ENCODE data around the gene IL16. TPM values are rescaled to one million over a fixed set of nuclear protein-coding genes. Genes with fewer than 3 reads are reported as not detected.

IL16 gene
- total RNA-seq, 1 donor from 2014 or later, result 2.6 TPM

GRCh38 chr15:81258455-81258854 is 61.8 kb downstream of the IL16 start:
- no peak for DNase-seq

DNA sequence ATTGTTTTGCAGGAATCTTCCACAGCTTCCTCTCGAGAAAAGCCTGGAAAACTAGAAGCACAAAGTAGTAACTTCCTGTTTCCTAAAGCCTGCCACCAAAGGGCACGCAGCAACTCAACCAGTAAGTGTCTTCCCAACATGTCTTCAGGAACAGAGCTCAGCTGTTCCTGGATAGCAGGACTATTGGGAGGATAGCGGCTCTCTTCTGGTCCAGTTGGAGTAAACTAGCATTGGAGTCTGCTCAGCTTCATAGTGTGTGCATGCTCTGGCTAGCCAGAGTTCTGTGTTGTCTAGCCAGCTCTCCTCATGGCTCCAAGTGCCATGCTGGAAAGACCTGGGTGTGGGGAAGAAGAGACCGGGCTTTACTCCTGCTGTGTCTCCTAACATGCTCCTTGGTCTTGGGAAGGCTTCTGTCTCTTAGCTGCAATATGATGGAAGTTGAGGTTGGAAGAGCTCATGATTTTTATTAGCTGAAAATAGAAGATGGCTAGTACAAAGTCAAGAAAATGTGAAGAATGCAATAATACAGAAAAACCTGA is 63.1 kb downstream of the IL16 start:
- no peak for DNase-seq

DNA sequence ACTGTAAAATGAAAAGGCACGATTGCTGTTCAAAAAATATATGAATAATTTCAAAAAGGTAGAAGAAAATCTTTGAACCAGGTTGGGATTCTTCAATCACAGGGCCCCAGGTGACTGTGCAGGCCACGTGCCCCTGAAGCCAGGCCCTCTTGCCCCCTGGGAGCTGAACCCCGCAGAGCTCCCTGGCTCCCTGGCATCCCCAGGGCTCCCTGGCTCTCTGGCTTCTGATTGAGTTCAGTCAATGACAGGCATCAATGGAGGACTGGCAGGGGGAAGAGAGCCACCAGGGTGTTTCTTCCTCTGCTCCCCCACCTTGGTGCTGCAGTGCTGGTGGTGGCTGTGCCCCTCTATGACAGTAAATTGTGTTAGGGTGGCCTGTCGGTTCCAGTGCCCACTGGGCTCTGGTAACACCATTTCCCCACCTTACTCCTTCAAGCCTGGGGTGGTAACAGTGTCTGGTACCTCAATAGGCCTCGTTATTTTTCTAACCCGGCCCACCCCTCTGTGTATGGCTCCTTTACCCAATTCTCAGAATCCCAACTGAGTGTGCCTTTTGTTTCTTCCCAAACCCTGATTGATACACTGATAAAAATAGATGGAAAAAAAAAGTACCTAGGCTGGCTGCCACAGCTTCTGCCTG is 64.6 kb downstream of the IL16 start:
- no peak for DNase-seq

DNA sequence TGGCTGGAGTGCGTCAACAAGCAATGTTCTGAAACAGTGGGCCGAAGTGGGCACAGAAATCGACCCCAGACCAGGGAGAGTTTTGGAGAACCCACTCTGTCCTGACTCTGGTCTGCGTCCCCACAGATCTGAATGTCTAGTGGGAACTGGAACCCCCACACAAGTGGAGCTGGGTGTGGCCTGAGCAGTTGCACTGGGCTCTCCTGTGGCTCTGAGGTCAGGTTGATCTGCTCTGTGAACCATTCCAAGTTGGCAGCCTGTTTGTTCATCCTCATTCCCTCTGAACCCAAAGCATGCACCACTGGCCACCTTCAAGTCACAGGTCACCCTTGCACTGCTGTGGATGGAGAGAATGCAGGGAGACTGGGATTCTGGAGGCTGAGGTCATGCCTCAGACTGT is 66.8 kb downstream of the IL16 start:
- DNase-seq, result no peak

GRCh38 chr15:81264072-81264857 is 67.6 kb downstream of the IL16 start:
- no peak for DNase-seq

DNA sequence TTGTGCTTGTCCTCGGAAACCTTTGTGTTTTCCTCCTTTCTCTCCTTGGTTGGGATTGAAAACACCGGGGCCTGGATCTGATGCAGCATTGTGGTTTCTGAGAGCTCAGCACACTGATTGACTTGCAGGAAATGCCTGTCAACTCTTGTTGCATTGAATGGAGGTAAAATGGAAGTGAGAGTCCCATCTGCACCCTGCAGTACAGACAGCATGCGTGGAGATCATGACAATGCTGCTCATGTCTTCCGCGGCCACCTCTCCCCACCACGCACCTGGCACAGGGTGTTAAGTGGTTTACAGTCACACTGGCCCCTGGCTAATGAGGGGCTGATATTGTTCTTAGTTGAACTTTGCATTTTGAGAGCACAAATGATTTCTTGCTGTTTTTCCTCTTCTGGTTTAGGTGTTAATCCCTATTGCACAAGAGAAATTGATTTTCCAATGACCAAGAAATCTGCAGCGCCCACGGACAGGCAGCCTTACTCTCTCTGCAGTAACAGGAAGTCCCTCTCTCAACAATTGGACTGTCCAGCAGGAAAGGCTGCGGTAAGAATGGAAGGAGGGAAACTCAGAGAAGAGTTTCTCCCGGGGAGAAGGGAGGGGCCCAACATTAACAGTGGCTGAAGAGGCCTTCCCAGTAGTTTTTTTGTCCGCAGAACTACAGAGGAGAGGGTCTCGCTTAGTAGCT is 68.7 kb downstream of the IL16 start:
- DNase-seq, result no peak

DNA sequence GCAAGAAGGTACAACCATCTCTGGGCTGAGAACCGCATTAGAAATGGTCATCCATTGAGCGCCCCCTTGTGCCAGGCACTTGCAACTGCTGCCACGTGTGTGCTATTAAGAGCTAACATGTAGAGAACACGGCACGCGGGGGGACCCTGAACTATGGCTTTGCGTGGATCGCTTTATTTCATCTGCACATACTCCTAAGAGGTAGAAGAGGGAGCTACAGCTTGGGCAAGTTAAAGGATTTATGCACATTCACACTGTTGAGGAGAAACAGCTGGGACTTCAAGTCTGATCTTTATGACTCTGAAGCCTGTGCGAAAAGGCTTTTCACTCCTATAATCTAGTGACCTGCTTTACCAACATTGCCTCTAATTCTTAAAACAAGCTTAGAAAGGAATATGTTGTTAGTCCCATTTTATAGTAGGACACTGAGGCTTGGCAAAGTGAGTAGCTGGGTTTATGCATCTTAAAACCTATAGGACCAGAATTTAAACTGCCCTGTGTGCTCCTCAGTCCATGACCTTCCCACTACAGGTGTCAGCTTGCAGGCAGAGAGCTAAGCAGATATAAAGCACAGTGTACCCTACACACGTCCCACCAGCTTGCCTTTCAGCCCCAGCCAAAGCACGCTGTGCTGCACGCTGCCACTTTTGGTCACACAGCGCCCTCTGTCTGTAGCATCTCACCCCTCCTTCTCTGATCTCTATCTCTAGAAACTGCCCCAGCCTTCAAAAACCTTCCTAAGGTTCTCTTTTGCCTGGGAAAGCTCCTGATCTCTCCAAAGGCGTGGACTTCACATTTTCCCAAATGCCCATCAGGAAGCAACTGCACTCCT is 69.5 kb downstream of the IL16 start:
- peak; percentile 89 for DNase-seq

DNA sequence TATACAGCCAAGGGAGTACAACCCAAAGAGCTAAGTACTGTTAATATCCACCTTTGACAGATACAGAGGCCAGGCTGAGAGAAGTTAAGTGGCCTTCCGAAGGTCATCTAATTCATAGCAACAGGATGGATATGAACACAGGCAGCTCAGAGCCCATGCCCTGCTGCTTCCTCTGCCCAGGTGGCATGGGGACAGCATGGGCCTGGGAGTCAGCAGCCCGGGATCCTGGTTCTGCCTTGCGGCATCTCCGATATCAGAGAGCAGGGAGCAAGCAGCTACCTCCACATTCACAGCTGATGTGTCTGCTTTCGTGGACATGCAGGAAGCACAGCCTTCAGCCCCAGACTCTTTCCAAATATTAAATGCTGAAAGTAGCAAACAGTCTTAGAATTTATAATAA is 71.7 kb downstream of the IL16 start:
- DNase-seq, result no peak

DNA sequence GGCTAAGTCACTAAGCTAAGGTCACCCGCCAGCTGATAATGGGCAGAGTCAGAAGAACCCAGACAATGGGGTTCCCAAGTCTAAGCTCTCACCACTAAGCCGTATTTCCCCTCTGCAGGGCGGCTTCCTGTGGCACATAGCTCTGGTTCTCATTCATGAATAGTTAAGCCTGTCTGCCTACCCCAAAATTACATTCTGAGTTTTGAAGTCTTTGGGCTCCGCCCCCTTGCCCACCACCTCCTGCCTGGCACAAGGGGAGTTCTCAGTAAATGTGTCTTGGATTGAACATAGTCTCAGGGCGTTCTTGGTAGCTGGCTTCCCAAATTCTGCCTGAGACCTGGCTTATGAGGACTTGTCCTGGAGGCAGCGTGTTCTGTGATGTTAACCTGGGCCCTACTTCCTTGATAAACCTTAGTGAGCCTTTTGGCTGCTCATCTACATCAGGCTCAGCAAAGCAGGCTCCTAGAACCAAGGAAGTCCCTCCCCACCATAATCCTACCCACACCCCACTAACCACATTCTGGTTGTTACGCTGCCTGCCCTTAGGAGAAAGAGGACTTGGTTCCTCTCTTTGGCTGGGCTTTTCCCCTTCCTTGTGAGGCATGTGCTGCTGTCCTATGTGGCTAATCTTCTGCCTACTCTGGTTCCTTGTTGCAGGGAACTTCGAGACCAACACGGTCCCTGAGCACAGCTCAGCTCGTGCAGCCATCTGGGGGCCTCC is 72.4 kb downstream of the IL16 start:
- no peak for DNase-seq

DNA sequence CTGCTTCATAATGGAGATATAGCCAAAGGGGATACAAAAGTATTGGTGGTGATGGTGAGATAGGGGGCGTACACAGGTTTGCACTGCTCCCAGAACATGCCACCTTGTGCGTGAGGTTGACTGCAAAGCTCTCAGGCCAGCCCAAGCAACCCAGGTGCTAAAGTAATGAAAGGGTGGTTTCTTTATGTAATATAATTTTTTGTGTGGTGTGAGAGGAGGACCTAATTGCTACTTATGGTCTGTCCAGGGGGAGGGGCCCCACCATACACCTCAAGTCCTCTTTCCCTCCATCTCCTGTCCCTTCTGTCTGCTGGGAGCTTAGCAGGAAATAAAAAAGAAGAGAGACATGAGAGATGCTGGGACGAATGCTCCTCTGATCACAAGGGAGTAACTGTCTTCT is 73.5 kb downstream of the IL16 start:
- no peak for DNase-seq

DNA sequence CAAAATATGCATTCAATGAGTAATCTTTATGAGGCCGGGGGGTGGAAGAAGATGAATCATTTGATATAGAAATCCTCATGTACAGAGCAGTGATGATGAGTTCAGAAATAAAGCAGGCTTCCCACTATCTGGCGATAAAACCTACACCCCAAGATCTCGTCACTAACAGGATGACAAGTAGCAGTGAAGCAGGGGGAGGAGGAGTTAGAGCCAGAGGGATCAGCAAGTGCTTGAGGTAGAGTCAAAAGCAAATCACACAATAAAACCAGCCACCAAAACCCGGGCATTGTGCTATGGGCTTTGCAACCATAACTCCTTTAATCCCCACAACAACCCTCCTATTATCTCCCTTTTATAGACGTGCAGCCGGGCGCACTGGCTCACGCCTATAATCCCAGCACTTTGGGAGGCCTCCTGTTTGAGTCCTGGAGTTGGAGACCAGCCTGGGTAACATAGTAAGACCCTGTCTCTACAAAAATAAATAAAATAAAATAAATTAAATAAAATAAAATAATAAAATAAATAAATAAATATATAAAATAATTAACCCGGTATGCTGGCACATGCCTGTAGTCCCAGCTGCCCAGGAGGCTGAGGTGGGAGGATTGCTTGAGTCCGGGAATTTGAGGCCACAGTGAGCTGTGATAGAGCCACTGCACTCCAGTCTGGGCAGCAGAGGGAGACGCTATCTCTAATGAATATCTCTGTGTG is 74.3 kb downstream of the IL16 start:
- no peak for DNase-seq

DNA sequence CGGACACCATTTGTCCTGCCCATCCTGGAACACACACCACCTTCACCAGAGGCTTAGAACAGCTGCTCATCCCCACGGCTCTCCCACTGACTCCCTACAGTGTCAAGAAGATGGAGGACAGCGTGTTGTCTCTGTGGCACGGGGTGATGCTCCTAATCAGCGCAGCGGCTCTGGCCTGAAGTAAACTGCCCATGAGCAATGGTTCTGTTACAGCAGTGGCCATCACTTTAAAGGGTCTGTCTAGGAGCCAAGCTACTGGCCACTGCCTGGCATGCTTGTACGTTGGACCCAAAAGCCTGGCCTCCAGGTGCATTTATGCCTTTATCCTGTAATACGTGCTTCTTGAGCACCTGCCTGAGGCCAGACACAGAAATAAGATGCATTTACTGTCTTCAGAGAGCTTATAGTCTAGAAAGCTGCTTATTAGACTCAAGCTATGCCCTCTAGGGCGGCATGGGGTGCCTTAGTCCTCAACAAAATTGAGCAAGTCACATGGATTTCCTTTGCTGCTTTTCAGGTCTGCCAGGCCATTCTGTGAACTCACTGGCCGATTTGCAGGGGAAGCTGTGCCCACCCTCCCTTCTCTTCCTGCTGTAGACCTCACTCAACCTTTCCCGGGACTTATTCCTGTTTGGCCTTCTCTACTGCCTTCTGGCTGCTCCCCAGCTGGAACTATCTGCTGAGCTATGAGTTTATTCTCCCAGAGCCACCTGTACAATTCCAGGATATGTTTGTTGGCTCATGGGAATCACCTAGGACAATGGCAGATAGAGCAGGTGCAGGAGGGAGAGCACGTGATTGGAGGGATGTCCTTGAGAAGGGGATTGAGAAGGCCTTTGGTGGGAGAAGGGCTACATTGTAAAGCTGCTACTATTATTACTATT is 75.3 kb downstream of the IL16 start:
- DNase-seq, result no peak

GRCh38 chr15:81273200-81273599 is 76.5 kb downstream of the IL16 start:
- no peak for DNase-seq

GRCh38 chr15:81273855-81274254 is 77.2 kb downstream of the IL16 start:
- no peak for DNase-seq

- no peak for DNase-seq
Observed at GRCh38 chr15:81274255-81274654, 77.6 kb downstream of the IL16 start.

GRCh38 chr15:81274931-81275707 is 78.4 kb downstream of the IL16 start:
- DNase-seq, result peak; percentile 89

- no peak for DNase-seq
Observed at GRCh38 chr15:81275711-81276392, 79.2 kb downstream of the IL16 start.

- DNase-seq, result no peak
Observed at GRCh38 chr15:81276967-81277366, 80.3 kb downstream of the IL16 start.

GRCh38 chr15:81277851-81278250 is 81.2 kb downstream of the IL16 start:
- DNase-seq, result no peak
